Trophoblast cell (in vitro differentiated cells and primary cell): ENCODE data around the gene DPH6.

Source experiments
- DNase-seq, 2 donors: peaks; one replicate each; pipeline ENCODE4 v3.0.0-alpha.2; 2016
- H2AFZ ChIP-seq: 2 replicates; pipeline ENCODE4 v1.6.1; 2013; ENCODE audit warnings: low read length, moderate library complexity, mild to moderate bottlenecking; ENCODE audit not compliant: insufficient read depth, poor library complexity
- H2AK5ac ChIP-seq: 2 replicates; pipeline ENCODE4 v1.6.1; 2013; ENCODE audit warnings: mild to moderate bottlenecking, low read length
- H2BK120ac ChIP-seq: 2 replicates; pipeline ENCODE4 v1.6.1; 2013; ENCODE audit warnings: low read length, mild to moderate bottlenecking, moderate library complexity; ENCODE audit not compliant: insufficient read depth, poor library complexity
- H2BK12ac ChIP-seq: 2 replicates; pipeline ENCODE4 v1.6.1; 2013; ENCODE audit warnings: mild to moderate bottlenecking, low read length, moderate library complexity
- H2BK5ac ChIP-seq: 2 replicates; pipeline ENCODE4 v1.6.1; 2013; ENCODE audit warnings: low read length, low read depth, moderate library complexity, mild to moderate bottlenecking; ENCODE audit not compliant: poor library complexity
- H3K14ac ChIP-seq: 2 replicates; pipeline ENCODE4 v1.6.1; 2013; ENCODE audit warnings: mild to moderate bottlenecking, low read length
- H3K18ac ChIP-seq: 2 replicates; pipeline ENCODE4 v1.6.1; 2013; ENCODE audit warnings: mild to moderate bottlenecking, low read length
- H3K23ac ChIP-seq: 2 replicates; pipeline ENCODE4 v1.6.1; 2013; ENCODE audit warnings: low read length
- H3K27ac ChIP-seq: 2 replicates; pipeline ENCODE4 v1.5.1; 2013; ENCODE audit warnings: low read depth, mild to moderate bottlenecking, inconsistent platforms, low read length, moderate library complexity
- H3K27me3 ChIP-seq: 2 replicates; pipeline ENCODE4 v1.6.1; 2013; ENCODE audit warnings: inconsistent platforms, mild to moderate bottlenecking, low read length, moderate library complexity; ENCODE audit not compliant: insufficient read depth
- H3K36me3 ChIP-seq, 2 experiments: 1 replicate in 1 of 2; 2 replicates in 1 of 2; pipeline ENCODE4 v1.6.1; 2013; ENCODE audit warnings: low read length in 2 of 2, mild to moderate bottlenecking in 2 of 2, moderate library complexity in 1 of 2; ENCODE audit not compliant: insufficient read depth in 2 of 2, control insufficient read depth in 1 of 2
- H3K4ac ChIP-seq: 2 replicates; pipeline ENCODE4 v1.6.1; 2013; ENCODE audit warnings: low read depth, mild to moderate bottlenecking, low read length, moderate library complexity
- H3K4me1 ChIP-seq, 2 experiments: 1 replicate in 1 of 2; 2 replicates in 1 of 2; pipeline ENCODE4 v1.6.1; 2013; ENCODE audit warnings: low read length in 2 of 2, mild to moderate bottlenecking in 2 of 2, moderate library complexity in 1 of 2; ENCODE audit not compliant: insufficient read depth in 2 of 2, control insufficient read depth in 1 of 2
- H3K4me2 ChIP-seq: 2 replicates; pipeline ENCODE4 v1.6.1; 2013; ENCODE audit warnings: inconsistent platforms, mild to moderate bottlenecking, low read length, moderate library complexity
- H3K4me3 ChIP-seq: 2 replicates; pipeline ENCODE4 v1.5.1; 2013; ENCODE audit warnings: mild to moderate bottlenecking, low read depth, low read length, inconsistent platforms
- H3K79me1 ChIP-seq: one replicate; pipeline ENCODE4 v1.6.1; 2013; ENCODE audit warnings: low read length
- H3K79me2 ChIP-seq: 2 replicates; pipeline ENCODE4 v1.6.1; 2013; ENCODE audit warnings: low read length, mild to moderate bottlenecking; ENCODE audit not compliant: control insufficient read depth, insufficient read depth, poor library complexity
- H3K9ac ChIP-seq: 2 replicates; pipeline ENCODE4 v1.6.1; 2013; ENCODE audit warnings: mild to moderate bottlenecking, low read length
- H3K9me3 ChIP-seq: 2 replicates; pipeline ENCODE4 v1.6.1; 2013; ENCODE audit warnings: low read depth, mild to moderate bottlenecking, control low read depth, inconsistent platforms, low read length; ENCODE audit not compliant: insufficient read depth
- H4K12ac ChIP-seq: 2 replicates; pipeline ENCODE4 v1.6.1; 2013; ENCODE audit warnings: low read depth, mild to moderate bottlenecking, low read length, moderate library complexity
- H4K8ac ChIP-seq: 2 replicates; pipeline ENCODE4 v1.6.1; 2013; ENCODE audit warnings: low read depth, mild to moderate bottlenecking, low read length, moderate library complexity
- H4K91ac ChIP-seq: one replicate; pipeline ENCODE4 v1.6.1; 2013; ENCODE audit warnings: low read depth, mild to moderate bottlenecking, low read length, moderate library complexity
- WGBS: extraction: QIAGEN DNeasy Blood & Tissue Kit; methylation state at CpG from one replicate; pipeline ENCODE4 v1.1.7; 2013; ENCODE audit warnings: missing lambda C conversion rate; ENCODE audit not compliant: insufficient read length, insufficient coverage; ENCODE audit errors: extremely low coverage; 5-methylcytosine and 5-hydroxymethylcytosine counted together

The DPH6 gene

GRCh38 chr15:35491173-35491572, 54.8 kb downstream of the DPH6 start:
- Histone ChIP-seq H4K91ac (no peak overlapping the region), H3K27me3 (no peaks in the 10 kb centered on the region), H2AK5ac (no peak overlapping the region), H4K12ac (no peak overlapping the region), H2BK120ac (no peak overlapping the region), H2AFZ (no peak overlapping the region), H3K18ac (no peak overlapping the region), H3K4ac (no peak overlapping the region), H3K4me2 (no peak overlapping the region), H3K27ac (no peak overlapping the region), H3K4me3 (no peak overlapping the region), H3K9ac (no peak overlapping the region), H3K79me2 (no peaks in the 10 kb centered on the region), H4K8ac (no peak overlapping the region), H2BK5ac (no peak overlapping the region), H3K4me1 (no peaks in the 10 kb centered on the region), H3K79me1 (no peaks in the 10 kb centered on the region), H2BK12ac (no peak overlapping the region), H3K14ac (no peak overlapping the region), H3K9me3 (peaks cover 8% of the 10 kb centered on the region), H3K36me3 (peaks cover 2 to 3% of the 10 kb centered on the region in 2 experiments), H3K23ac (no peak overlapping the region)
- DNase-seq, result no peak
- WGBS, result no CpG with 5 or more reads among the region's 3 CpGs

GRCh38 chr15:35490511-35490910, 55.5 kb downstream of the DPH6 start:
- H3K9ac ChIP-seq, result no peak overlapping the region
- peaks cover 8% of the 10 kb centered on the region for H3K9me3 ChIP-seq
- H2BK12ac ChIP-seq, result no peak overlapping the region
- H2BK120ac ChIP-seq, result no peak overlapping the region
- no peak overlapping the region for H4K91ac ChIP-seq
- H3K27me3 ChIP-seq, result no peaks in the 10 kb centered on the region
- no peak overlapping the region for H3K14ac ChIP-seq
- H3K79me1 ChIP-seq, result no peaks in the 10 kb centered on the region
- H4K8ac ChIP-seq, result no peak overlapping the region
- H3K27ac ChIP-seq, result no peak overlapping the region
- H3K4me2 ChIP-seq, result no peak overlapping the region
- no peaks in the 10 kb centered on the region for H3K4me1 ChIP-seq
- DNase-seq, result no peak
- H3K23ac ChIP-seq, result no peak overlapping the region
- H3K4ac ChIP-seq, result no peak overlapping the region
- H2BK5ac ChIP-seq, result no peak overlapping the region
- no peak overlapping the region for H4K12ac ChIP-seq
- no CpG with 5 or more reads among the region's 4 CpGs for WGBS
- H2AK5ac ChIP-seq, result no peak overlapping the region
- H3K18ac ChIP-seq, result no peak overlapping the region
- H3K36me3 ChIP-seq, result peaks cover 2 to 3% of the 10 kb centered on the region in 2 experiments
- no peak overlapping the region for H3K4me3 ChIP-seq
- no peak overlapping the region for H2AFZ ChIP-seq
- H3K79me2 ChIP-seq, result no peaks in the 10 kb centered on the region

GRCh38 chr15:35487417-35487816, 58.5 kb downstream of the DPH6 start:
- H2BK5ac ChIP-seq, result no peak overlapping the region
- H3K27ac ChIP-seq, result no peak overlapping the region
- H3K14ac ChIP-seq, result no peak overlapping the region
- H3K4me3 ChIP-seq, result no peak overlapping the region
- H3K9me3 ChIP-seq, result peaks cover 8% of the 10 kb centered on the region
- H2AFZ ChIP-seq, result no peak overlapping the region
- no peak for DNase-seq
- no peak overlapping the region for H2BK120ac ChIP-seq
- H4K12ac ChIP-seq, result no peak overlapping the region
- H3K4me2 ChIP-seq, result no peak overlapping the region
- H3K4ac ChIP-seq, result no peak overlapping the region
- H2AK5ac ChIP-seq, result no peak overlapping the region
- no peaks in the 10 kb centered on the region for H3K79me1 ChIP-seq
- H3K4me1 ChIP-seq, result no peaks in the 10 kb centered on the region
- H2BK12ac ChIP-seq, result no peak overlapping the region
- no peaks in the 10 kb centered on the region for H3K27me3 ChIP-seq
- WGBS, result no CpG with 5 or more reads among the region's 2 CpGs
- H3K18ac ChIP-seq, result no peak overlapping the region
- H3K79me2 ChIP-seq, result no peaks in the 10 kb centered on the region
- H3K9ac ChIP-seq, result no peak overlapping the region
- H4K8ac ChIP-seq, result no peak overlapping the region
- H3K23ac ChIP-seq, result no peak overlapping the region
- peaks cover 2 to 3% of the 10 kb centered on the region in 2 experiments for H3K36me3 ChIP-seq
- no peak overlapping the region for H4K91ac ChIP-seq

- peaks cover 0 to 2% of the 10 kb centered on the region in 2 experiments for H3K4me1 ChIP-seq
- no peak overlapping the region for H3K27ac ChIP-seq
- H3K4ac ChIP-seq, result no peak overlapping the region
- no peak overlapping the region for H4K12ac ChIP-seq
- no peak overlapping the region for H3K18ac ChIP-seq
- no peak overlapping the region for H3K4me2 ChIP-seq
- no peak overlapping the region for H2BK5ac ChIP-seq
- no peaks in the 10 kb centered on the region for H3K79me1 ChIP-seq
- H2AFZ ChIP-seq, result no peak overlapping the region
- no peak overlapping the region for H3K14ac ChIP-seq
- no peak overlapping the region for H3K9ac ChIP-seq
- H4K8ac ChIP-seq, result no peak overlapping the region
- H2BK12ac ChIP-seq, result no peak overlapping the region
- H3K4me3 ChIP-seq, result no peak overlapping the region
- H3K36me3 ChIP-seq, result peaks cover 2 to 3% of the 10 kb centered on the region in 2 experiments
- WGBS, result no CpG with 5 or more reads among the region's 1 CpG
- no peak overlapping the region for H3K23ac ChIP-seq
- H3K79me2 ChIP-seq, result no peaks in the 10 kb centered on the region
- H3K9me3 ChIP-seq, result peaks cover 8% of the 10 kb centered on the region
- H4K91ac ChIP-seq, result no peak overlapping the region
- H2BK120ac ChIP-seq, result no peak overlapping the region
- no peaks in the 10 kb centered on the region for H3K27me3 ChIP-seq
- no peak for DNase-seq
- H2AK5ac ChIP-seq, result no peak overlapping the region
These were observed 59.7 kb downstream of the DPH6 start for GRCh38 chr15:35486296-35486695.
